Measurements from ENCODE around the gene TMEM131L.

DNA sequence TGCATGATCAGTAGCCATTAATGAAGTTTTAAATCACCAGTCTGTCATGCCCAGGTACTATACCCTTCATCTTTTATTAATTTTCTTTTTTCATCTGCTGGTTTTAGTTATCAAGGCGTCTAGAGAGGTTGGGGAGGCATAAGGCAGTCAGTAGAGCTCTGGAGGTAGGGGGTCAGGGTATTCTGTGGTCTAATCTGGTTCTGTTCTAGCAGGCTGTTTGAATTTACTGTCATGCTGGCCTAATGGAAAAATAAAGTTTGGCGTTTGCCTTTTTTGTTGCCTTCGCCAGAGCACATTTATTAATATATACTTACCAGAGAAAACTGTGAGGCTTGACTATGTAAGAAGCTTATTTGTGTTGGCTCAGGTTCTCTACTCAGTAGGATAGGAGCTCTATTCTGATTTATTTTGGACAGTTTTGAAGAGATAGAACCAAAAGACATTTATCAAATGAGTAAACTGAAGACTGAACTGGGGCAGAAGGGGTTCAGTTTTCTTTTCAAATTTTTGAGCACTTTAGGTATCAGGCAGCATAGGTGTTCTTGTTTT, 46.9 kb downstream of the TMEM131L start:
- TF ChIP-seq EZH2 (IDR thresholded peaks at IDR 0.05) (no peak), POLR2A (IDR thresholded peaks at IDR 0.05; ENCODE audit: borderline replicate concordance, extremely low read depth, insufficient read depth, insufficient read length) (no peak), MAX (IDR thresholded peaks at IDR 0.05) (no peak), ELF1 (IDR thresholded peaks at IDR 0.05; ENCODE audit: borderline replicate concordance, low read depth) (no peak), CEBPB (IDR thresholded peaks at IDR 0.05; ENCODE audit: low read depth) (no peak), RAD21 (IDR thresholded peaks at IDR 0.05; ENCODE audit: low read depth) (no peak), EZH2phosphoT487 (IDR thresholded peaks at IDR 0.05; ENCODE audit: borderline replicate concordance) (no peak), SIN3A (IDR thresholded peaks at IDR 0.05; ENCODE audit: low read depth) (no peak)
- TF ChIP-seq, protein P1, sequence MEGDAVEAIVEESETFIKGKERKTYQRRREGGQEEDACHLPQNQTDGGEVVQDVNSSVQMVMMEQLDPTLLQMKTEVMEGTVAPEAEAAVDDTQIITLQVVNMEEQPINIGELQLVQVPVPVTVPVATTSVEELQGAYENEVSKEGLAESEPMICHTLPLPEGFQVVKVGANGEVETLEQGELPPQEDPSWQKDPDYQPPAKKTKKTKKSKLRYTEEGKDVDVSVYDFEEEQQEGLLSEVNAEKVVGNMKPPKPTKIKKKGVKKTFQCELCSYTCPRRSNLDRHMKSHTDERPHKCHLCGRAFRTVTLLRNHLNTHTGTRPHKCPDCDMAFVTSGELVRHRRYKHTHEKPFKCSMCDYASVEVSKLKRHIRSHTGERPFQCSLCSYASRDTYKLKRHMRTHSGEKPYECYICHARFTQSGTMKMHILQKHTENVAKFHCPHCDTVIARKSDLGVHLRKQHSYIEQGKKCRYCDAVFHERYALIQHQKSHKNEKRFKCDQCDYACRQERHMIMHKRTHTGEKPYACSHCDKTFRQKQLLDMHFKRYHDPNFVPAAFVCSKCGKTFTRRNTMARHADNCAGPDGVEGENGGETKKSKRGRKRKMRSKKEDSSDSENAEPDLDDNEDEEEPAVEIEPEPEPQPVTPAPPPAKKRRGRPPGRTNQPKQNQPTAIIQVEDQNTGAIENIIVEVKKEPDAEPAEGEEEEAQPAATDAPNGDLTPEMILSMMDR (IDR thresholded peaks at IDR 0.05 in 2 of 3, conservative IDR thresholded peaks at IDR 0.05 in 1 of 3; ENCODE audit: borderline replicate concordance in 1 of 3, insufficient read depth in 1 of 3, low read depth in 2 of 3, low read length in 2 of 3) = no peak
